HepG2 (cell line): ENCODE results near the gene FOXL3. TPM values are rescaled to one million over a fixed set of nuclear protein-coding genes. Genes with fewer than 3 reads are reported as not detected.

Experiments
- ATAC-seq: fragments of 200-7000 bp; cut with Tn5 transposase; 3 replicates; pipeline ENCODE4 v1.9.1; 2020; ENCODE audit warnings: mild to moderate bottlenecking, moderate library complexity
- BruUV-seq: library from RNA; stranded (reverse); fragments of 400-500 nt; replicated peaks from 2 replicates; lab custom pipeline; 2021; lab: Mats Ljungman, UMichigan
- CTCF ChIA-PET: fragments of 300-600 bp; formaldehyde crosslinking; extraction: SDS; loops from one replicate; lab custom pipeline; 2021; ENCODE audit warnings: low total read pairs, inconsistent platforms, low intra/inter-chr PET ratio; lab: Yijun Ruan, JAX
- POLR2A ChIA-PET: fragments of 350-600 bp; sonication (Branson Sonifier 250); formaldehyde crosslinking; loops from one replicate; lab custom pipeline; 2020; ENCODE audit warnings: antibody characterized with exemption, inconsistent platforms; lab: Yijun Ruan, JAX
- DNase-seq: peaks from one replicate; pipeline ENCODE4 v3.0.0-alpha.2; 2015; ENCODE audit warnings: low spot score
- FAIRE-seq: peaks from 3 replicates; lab custom pipeline; 2011; peaks lifted over from hg19 to GRCh38; lab: Jason Lieb, UNC
- H2AFZ ChIP-seq: one replicate; pipeline ENCODE4 v1.6.1; 2011; ENCODE audit warnings: low read length, inconsistent platforms
- H3K27ac ChIP-seq: fragments of 300-600 bp; 3 replicates; pipeline ENCODE4 v1.8.0; 2011; ENCODE audit warnings: mixed run types, mild to moderate bottlenecking, mixed read lengths, low read length, inconsistent platforms; ENCODE audit not compliant: insufficient read depth; ENCODE audit errors: extremely low read length
- H3K27me3 ChIP-seq, 2 experiments: fragments of 200-600 bp in 1 of 2; 2 replicates in 1 of 2; 3 replicates in 1 of 2; pipeline versions ENCODE4 v1.6.0 to v1.8.0; 2011; ENCODE audit warnings: low read length in 2 of 2, mild to moderate bottlenecking in 2 of 2, moderate library complexity in 2 of 2, inconsistent platforms in 1 of 2; ENCODE audit not compliant: insufficient read depth in 2 of 2, control insufficient read depth in 1 of 2
- H3K36me3 ChIP-seq, 2 experiments: fragments of 200-600 bp in 1 of 2; replicated peaks in 1 of 2; 2 replicates in 1 of 2; 3 replicates in 1 of 2; pipeline versions ENCODE4 v1.5.1 to v1.8.0; 2011; ENCODE audit warnings: low read length in 2 of 2, inconsistent platforms in 1 of 2; ENCODE audit not compliant: insufficient read depth in 2 of 2, control insufficient read depth in 1 of 2
- H3K4me1 ChIP-seq: 2 replicates; pipeline ENCODE4 v1.5.1; 2012; ENCODE audit warnings: low read length, inconsistent platforms; ENCODE audit not compliant: insufficient read depth
- H3K4me2 ChIP-seq: 2 replicates; pipeline ENCODE4 v1.6.0; 2011; ENCODE audit warnings: low read depth, low read length, inconsistent platforms
- H3K4me3 ChIP-seq, 3 experiments: fragments of 200-600 bp in 1 of 3; sonication (generic), shearing (Covaris generic) in 1 of 3; replicated peaks in 1 of 3; 2 replicates each; pipeline ENCODE4 v1.5.1; 2011 to 2016; ENCODE audit warnings: low read length in 3 of 3, inconsistent platforms in 2 of 3, low read depth in 2 of 3, mild to moderate bottlenecking in 2 of 3, control low read depth in 1 of 3, mixed read lengths in 1 of 3; ENCODE audit not compliant: insufficient read depth in 1 of 3
- H3K79me2 ChIP-seq: one replicate; pipeline ENCODE4 v1.6.1; 2011; ENCODE audit warnings: low read length, inconsistent platforms; ENCODE audit not compliant: insufficient read depth
- H3K9ac ChIP-seq: 2 replicates; pipeline ENCODE4 v1.6.0; 2011; ENCODE audit warnings: mild to moderate bottlenecking, low read depth, low read length, inconsistent platforms; ENCODE audit not compliant: insufficient read depth
- H3K9me3 ChIP-seq: 2 replicates; pipeline ENCODE4 v1.5.1; 2012; ENCODE audit warnings: mild to moderate bottlenecking, low read length
- H4K20me1 ChIP-seq: 2 replicates; pipeline ENCODE4 v1.6.0; 2011; ENCODE audit warnings: inconsistent platforms, mild to moderate bottlenecking, low read length, moderate library complexity; ENCODE audit not compliant: insufficient read depth
- GZF1 ChIP-seq: sonication (generic); formaldehyde crosslinking; IDR thresholded peaks from 2 replicates; pipeline ENCODE4 v1.5.1; 2020; ENCODE audit warnings: mild to moderate bottlenecking, missing genetic modification reagents
- HDAC1 ChIP-seq: sonication (generic); formaldehyde crosslinking; IDR thresholded peaks from 2 replicates; pipeline ENCODE4 v1.5.1; 2020; ENCODE audit warnings: mild to moderate bottlenecking, missing genetic modification reagents
- HNRNPL ChIP-seq: fragments of 200-400 bp; formaldehyde crosslinking; IDR thresholded peaks from 2 replicates; pipeline ENCODE4 v1.6.1; 2017; ENCODE audit warnings: mild to moderate bottlenecking, low read depth, low read length
- NFKB2 ChIP-seq: sonication (generic); formaldehyde crosslinking; IDR thresholded peaks from 2 replicates; pipeline ENCODE4 v1.4.0; 2020; ENCODE audit warnings: missing genetic modification reagents, borderline replicate concordance
- ZNF235 ChIP-seq: sonication (generic); formaldehyde crosslinking; IDR thresholded peaks from 2 replicates; pipeline ENCODE4 v1.8.1; 2023; ENCODE audit warnings: mild to moderate bottlenecking, missing genetic modification reagents, borderline replicate concordance
- ZNF572 ChIP-seq: sonication (generic); formaldehyde crosslinking; IDR thresholded peaks from 2 replicates; pipeline ENCODE4 v1.5.1; 2020; ENCODE audit warnings: mild to moderate bottlenecking, missing genetic modification reagents
- ZNF776 ChIP-seq: sonication (generic); formaldehyde crosslinking; IDR thresholded peaks from 2 replicates; pipeline ENCODE4 v1.4.0; 2020; ENCODE audit warnings: mild to moderate bottlenecking, missing genetic modification reagents
- whole genome bisulfite sequencing: methylation state at CpG from one replicate; pipeline ENCODE4 v1.1.6; 2017; ENCODE audit warnings: low lambda C conversion rate; 5-methylcytosine and 5-hydroxymethylcytosine counted together
- in situ Hi-C: cut with HindIII; loops from 2 replicates; pipeline ENCODE4 v1.10.0; 2017; ENCODE audit warnings: low pct_unique_long_range_greater_than_20kb; ENCODE audit not compliant: extremely low pct_ligation_motif_present
- intact Hi-C: fragments of 100-400 bp; cut with micrococcal nuclease; formaldehyde crosslinking; loops from one replicate; pipeline ENCODE4 v1.10.0; 2022; ENCODE audit not compliant: unreplicated experiment
- polyA plus RNA-seq, 8 experiments: library from polyadenylated mRNA; depleted of rRNA in 3 of 8; stranded (reverse) in 7 of 8; unstranded in 1 of 8; fragments of >200 nt; fragmentation: Illumina TruSeq in 4 of 8; extraction: Trizol in 4 of 8; gene quantifications; 2 replicates each; pipeline versions ENCODE4 v1.2.1 to v1.2.3, GENCODE V29; 2011 to 2016; ENCODE audit warnings: low read depth in 4 of 8, missing spikeins in 1 of 8, mixed read lengths in 1 of 8; ENCODE audit not compliant: insufficient read depth in 1 of 8
- total RNA-seq, 5 experiments: library from RNA; depleted of rRNA; stranded (reverse); fragments of >200 nt; fragmentation: Illumina TruSeq; extraction: Trizol; gene quantifications; 2 replicates each; pipeline ENCODE4 v1.2.3, GENCODE V29; 2016; ENCODE audit warnings: low read depth in 1 of 5
- TF ChIP-seq, protein P1 (sequence below): sonication (generic); formaldehyde crosslinking; IDR thresholded peaks from 2 replicates; pipeline ENCODE4 v1.5.1; 2020; ENCODE audit warnings: missing genetic modification reagents, mild to moderate bottlenecking, borderline replicate concordance
- TF ChIP-seq, protein P2 (sequence below): sonication (generic); formaldehyde crosslinking; IDR thresholded peaks from 2 replicates; pipeline ENCODE4 v1.8.1; 2023; ENCODE audit warnings: mild to moderate bottlenecking, moderate library complexity, missing genetic modification reagents
- TF ChIP-seq, protein P3 (sequence below): sonication (generic); formaldehyde crosslinking; IDR thresholded peaks from 2 replicates; pipeline ENCODE4 v1.9.0; 2022; ENCODE audit warnings: missing genetic modification reagents, mild to moderate bottlenecking, borderline replicate concordance

FOXL3 gene
- total and polyA plus RNA-seq, 2 of the 13 experiments (the other 11 are each of a cell fraction or from before 2014, with no cell fraction given): not detected

DNA sequence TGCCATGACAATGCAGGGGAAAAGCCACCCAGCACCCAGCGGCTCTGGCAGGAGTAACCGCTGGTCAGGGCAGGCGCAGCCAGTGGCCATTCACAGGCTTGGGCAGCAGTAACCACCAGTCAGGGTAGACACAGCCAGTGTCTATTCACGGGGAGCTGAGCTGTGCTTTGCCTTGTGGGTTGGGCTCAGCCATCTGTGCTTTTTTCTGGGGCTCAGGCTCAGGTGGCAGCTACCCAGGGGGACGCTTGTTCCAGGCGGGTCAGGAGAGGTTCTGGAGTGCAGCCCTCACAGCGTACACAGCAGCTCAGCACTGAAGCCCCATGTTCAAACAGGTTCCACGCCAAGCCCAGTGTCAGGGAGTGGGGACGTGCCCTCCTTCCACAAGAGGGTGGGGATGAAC is 28.5 kb downstream of the FOXL3 start:
- DNase-seq (no peak), FAIRE-seq (no peak), ATAC-seq (peak; percentile 48)
- Histone ChIP-seq H3K9ac (no peak overlapping the region), H3K27ac (no peak overlapping the region), H3K4me1 (peaks cover 59% of the 10 kb centered on the region), H2AFZ (no peak overlapping the region), H3K27me3 (peaks cover 4 to 57% of the 10 kb centered on the region in 2 experiments; a peak in 4 of 5 replicates), H3K79me2 (no peaks in the 10 kb centered on the region), H3K36me3 (no peaks in the 10 kb centered on the region), H4K20me1 (no peaks in the 10 kb centered on the region), H3K4me3 (peak overlapping the region in 1 of 3 experiments; percentile 41; a peak in 1 of 6 replicates), H3K4me2 (peak overlapping the region; percentile 70), H3K9me3 (no peaks in the 10 kb centered on the region)
- POLR2A ChIA-PET: interaction anchor here (1.6 kb wide), 1 partner anchor 55 kb away, joined by 6 read pairs; no protein-coding TSS in a partner anchor
- intact Hi-C loops: no loop called here
- 0% methylated on average over 6 of the region's 9 CpGs for WGBS
- CTCF ChIA-PET: no interaction called here
- TF ChIP-seq ZNF235 (CRISPR knock-in tag) (peak; percentile 43; the same call in 1 of the 2 replicates), ZNF776 (CRISPR knock-in tag) (0 out of 2 replicates have a peak, but pooled peaks have one; percentile 55), HNRNPL (0 out of 2 replicates have a peak, but pooled peaks have one; percentile 36), GZF1 (CRISPR knock-in tag) (no peak), HDAC1 (0 out of 2 replicates have a peak, but pooled peaks have one; percentile 8), ZNF572 (peak; percentile 8; the same call in 1 of the 2 replicates), NFKB2 (CRISPR knock-in tag) (no peak)
- TF ChIP-seq, protein P1, sequence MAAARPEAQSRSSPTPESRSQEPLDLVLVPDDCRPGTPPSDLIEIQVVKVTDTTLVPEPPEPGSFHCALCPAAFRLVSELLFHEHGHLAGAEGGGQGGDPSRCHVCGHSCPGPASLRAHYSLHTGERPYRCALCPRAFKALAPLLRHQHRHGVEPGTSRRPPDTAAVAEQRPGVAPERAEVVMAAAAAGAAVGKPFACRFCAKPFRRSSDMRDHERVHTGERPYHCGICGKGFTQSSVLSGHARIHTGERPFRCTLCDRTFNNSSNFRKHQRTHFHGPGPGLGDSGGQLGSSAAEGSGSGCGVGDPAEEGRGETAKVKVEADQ: no peak
- TF ChIP-seq, protein P2, sequence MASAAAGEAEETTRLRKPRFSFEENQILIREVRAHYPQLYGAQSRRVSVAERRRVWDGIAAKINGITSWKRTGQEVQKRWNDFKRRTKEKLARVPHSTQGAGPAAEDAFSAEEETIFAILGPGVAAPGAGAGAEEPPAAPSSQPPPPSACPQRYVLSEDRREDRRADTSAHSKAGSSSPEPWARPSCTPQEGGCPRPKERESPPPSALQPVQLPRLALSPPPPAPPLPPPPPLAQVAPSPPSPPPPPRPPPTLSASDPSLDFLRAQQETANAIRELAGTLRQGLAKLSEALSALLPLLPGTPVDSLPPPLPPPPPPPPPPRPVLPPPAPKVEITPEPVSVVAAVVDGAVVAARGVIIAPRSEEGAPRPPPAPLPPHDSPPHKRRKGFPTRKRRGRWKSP (CRISPR knock-in tag): 0 out of 2 replicates have a peak, but pooled peaks have one; percentile 6
- TF ChIP-seq, protein P3, sequence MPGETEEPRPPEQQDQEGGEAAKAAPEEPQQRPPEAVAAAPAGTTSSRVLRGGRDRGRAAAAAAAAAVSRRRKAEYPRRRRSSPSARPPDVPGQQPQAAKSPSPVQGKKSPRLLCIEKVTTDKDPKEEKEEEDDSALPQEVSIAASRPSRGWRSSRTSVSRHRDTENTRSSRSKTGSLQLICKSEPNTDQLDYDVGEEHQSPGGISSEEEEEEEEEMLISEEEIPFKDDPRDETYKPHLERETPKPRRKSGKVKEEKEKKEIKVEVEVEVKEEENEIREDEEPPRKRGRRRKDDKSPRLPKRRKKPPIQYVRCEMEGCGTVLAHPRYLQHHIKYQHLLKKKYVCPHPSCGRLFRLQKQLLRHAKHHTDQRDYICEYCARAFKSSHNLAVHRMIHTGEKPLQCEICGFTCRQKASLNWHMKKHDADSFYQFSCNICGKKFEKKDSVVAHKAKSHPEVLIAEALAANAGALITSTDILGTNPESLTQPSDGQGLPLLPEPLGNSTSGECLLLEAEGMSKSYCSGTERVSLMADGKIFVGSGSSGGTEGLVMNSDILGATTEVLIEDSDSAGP (CRISPR knock-in tag): peak; percentile 31; the same call in 1 of the 2 replicates
- BruUV-seq: no TSS peak
- in situ Hi-C loops: no loop called here
